Measurements from ENCODE around the gene TMCO4. TPM values are rescaled to one million over a fixed set of nuclear protein-coding genes. Genes with fewer than 3 reads are reported as not detected.
A peak's percentile ranks its signal among the peaks of the same experiment; 100 is the strongest.

TMCO4 gene
- total and polyA plus RNA-seq, 10 of the 15 experiments (the other 5 are each of a cell fraction or from before 2014, with no cell fraction given), result 2.4 to 20.8 (median 13.0) TPM

DNA sequence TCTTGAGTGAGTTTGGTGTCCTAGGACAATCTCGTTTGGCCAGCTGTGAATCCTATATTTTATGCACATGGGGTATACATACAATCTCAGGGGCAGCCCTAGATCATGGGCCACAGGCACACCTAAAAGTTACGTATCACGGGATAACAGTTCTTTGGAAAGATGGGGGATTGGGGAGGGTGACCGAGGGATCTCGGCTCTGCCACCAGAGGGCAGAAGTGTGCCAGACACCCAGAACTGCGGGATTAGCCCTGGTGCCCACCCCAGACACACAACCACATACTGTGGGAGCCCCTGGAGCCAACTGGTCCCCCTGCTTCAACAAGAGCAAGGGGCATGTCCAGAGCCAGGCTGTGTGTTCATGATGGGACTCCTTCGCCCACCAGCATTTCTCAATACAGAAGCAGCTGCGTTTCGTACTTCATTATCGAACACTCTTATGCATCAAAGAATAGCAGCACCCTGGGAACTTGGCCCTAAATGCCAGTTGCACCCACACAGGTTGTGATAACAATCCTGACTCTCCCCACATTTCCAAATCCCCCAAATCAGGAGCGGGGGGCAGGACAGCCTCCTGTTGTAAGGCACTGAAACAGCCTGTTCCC lies 37.4 kb downstream of the TMCO4 start:
- 45% methylated on average over 11 of the region's 11 CpGs for WGBS (ENCODE audit: insufficient coverage, insufficient replicate concordance, low lambda C conversion rate, missing lambda C conversion rate)
- H4K20me1 ChIP-seq (ENCODE audit: control insufficient read depth, insufficient read depth), result no peaks in the 10 kb centered on the region
- RAD21 ChIA-PET (ENCODE audit: unreplicated experiment), result interaction anchor here (0.6 to 2.1 kb wide), 3 partner anchors 49 to 110 kb away, joined by 3 to 9 read pairs (median 5); no protein-coding TSS in a partner anchor
- H3K9me3 ChIP-seq (replicated peaks; ENCODE audit: control insufficient read depth, insufficient read depth, low read length), result no peaks in the 10 kb centered on the region
- DNase-seq (ENCODE audit: low read depth, low spot score) (no peak), FAIRE-seq (peak; percentile 49), ATAC-seq (peak; percentile 81)
- H3K4me2 ChIP-seq (ENCODE audit: control insufficient read depth, insufficient read depth), result no peak overlapping the region
- no peaks in the 10 kb centered on the region for H3K36me3 ChIP-seq (ENCODE audit: control insufficient read depth in 2 of 2, insufficient read depth in 2 of 2, low read length in 1 of 2)
- no peak overlapping the region for H2AFZ ChIP-seq (ENCODE audit: control insufficient read depth, low read depth, low read length)
- CTCF ChIA-PET, result interaction anchor here (0.6 to 2.0 kb wide), 17 partner anchors 8 to 407 kb away, joined by 3 to 16 read pairs (median 5); partner anchors contain the start of gene OTUD3
- H3K79me2 ChIP-seq (ENCODE audit: control insufficient read depth, insufficient read depth, low read length), result no peaks in the 10 kb centered on the region
- intact Hi-C loops (cut with micrococcal nuclease; ENCODE audit: unreplicated experiment), result loop anchor here (1.0 to 5.0 kb wide), 2 partner anchors 49 to 100 kb away; partner anchors contain the start of gene HTR6
- POLR2A ChIA-PET, result no interaction called here
- no peak overlapping the region for H3K27ac ChIP-seq (ENCODE audit: control insufficient read depth, insufficient read depth)
- no peaks in the 10 kb centered on the region for H3K27me3 ChIP-seq (replicated peaks in 1 of 2; ENCODE audit: control insufficient read depth in 2 of 2, insufficient read depth in 2 of 2, low read length in 1 of 2)
- in situ Hi-C loops (cut with MboI), result no loop called here
- no peak overlapping the region for H3K9ac ChIP-seq (ENCODE audit: control insufficient read depth, insufficient read depth, low read length)
- SMC1A ChIA-PET (ENCODE audit: uncharacterized antibody, unreplicated experiment), result interaction anchor here (0.7 to 1.8 kb wide), 4 partner anchors 47 to 1585 kb away, joined by 3 to 9 read pairs (median 4); no protein-coding TSS in a partner anchor
- TF ChIP-seq RAD21 (IDR thresholded peaks at IDR 0.05; ENCODE audit: insufficient read depth, low read depth, low read length) (peak; percentile 55), YY1 (IDR thresholded peaks at IDR 0.05; ENCODE audit: low read depth, low read length) (peak; percentile 49; the same call in 1 of the 2 replicates), ETV6 (conservative IDR thresholded peaks at IDR 0.05 in 1 of 2, IDR thresholded peaks at IDR 0.05 in 1 of 2; ENCODE audit: borderline replicate concordance in 1 of 2, low read depth in 1 of 2) (no peak), LARP7 (IDR thresholded peaks at IDR 0.05) (no peak), ASH2L (IDR thresholded peaks at IDR 0.05; ENCODE audit: borderline replicate concordance, low read depth) (no peak), SMAD5 (IDR thresholded peaks at IDR 0.05; ENCODE audit: low read depth) (no peak), DPF2 (IDR thresholded peaks at IDR 0.05) (no peak), SP1 (IDR thresholded peaks at IDR 0.05; ENCODE audit: low read depth, low read length) (no peak), SMC3 (IDR thresholded peaks at IDR 0.05; ENCODE audit: borderline replicate concordance, low read length) (peak; percentile 49; the same call in 1 of the 2 replicates), POLR2A (IDR thresholded peaks at IDR 0.05; ENCODE audit: low read depth, low read length) (no peak), NFYA (IDR thresholded peaks at IDR 0.05; ENCODE audit: borderline replicate concordance, low read depth, low read length) (no peak), SUPT20H (IDR thresholded peaks at IDR 0.05; ENCODE audit: borderline replicate concordance, control insufficient read depth, low read depth, low read length) (no peak), NR2C1 (IDR thresholded peaks at IDR 0.05) (no peak)
- TF ChIP-seq, protein P1, sequence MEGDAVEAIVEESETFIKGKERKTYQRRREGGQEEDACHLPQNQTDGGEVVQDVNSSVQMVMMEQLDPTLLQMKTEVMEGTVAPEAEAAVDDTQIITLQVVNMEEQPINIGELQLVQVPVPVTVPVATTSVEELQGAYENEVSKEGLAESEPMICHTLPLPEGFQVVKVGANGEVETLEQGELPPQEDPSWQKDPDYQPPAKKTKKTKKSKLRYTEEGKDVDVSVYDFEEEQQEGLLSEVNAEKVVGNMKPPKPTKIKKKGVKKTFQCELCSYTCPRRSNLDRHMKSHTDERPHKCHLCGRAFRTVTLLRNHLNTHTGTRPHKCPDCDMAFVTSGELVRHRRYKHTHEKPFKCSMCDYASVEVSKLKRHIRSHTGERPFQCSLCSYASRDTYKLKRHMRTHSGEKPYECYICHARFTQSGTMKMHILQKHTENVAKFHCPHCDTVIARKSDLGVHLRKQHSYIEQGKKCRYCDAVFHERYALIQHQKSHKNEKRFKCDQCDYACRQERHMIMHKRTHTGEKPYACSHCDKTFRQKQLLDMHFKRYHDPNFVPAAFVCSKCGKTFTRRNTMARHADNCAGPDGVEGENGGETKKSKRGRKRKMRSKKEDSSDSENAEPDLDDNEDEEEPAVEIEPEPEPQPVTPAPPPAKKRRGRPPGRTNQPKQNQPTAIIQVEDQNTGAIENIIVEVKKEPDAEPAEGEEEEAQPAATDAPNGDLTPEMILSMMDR (IDR thresholded peaks at IDR 0.05 in 2 of 3, conservative IDR thresholded peaks at IDR 0.05 in 1 of 3; ENCODE audit: control insufficient read depth in 2 of 3, extremely low read depth in 1 of 3, insufficient read depth in 1 of 3, low read depth in 3 of 3, low read length in 3 of 3), result peak; percentile 63 to 84 (median 80)
- TF ChIP-seq, protein P2, sequence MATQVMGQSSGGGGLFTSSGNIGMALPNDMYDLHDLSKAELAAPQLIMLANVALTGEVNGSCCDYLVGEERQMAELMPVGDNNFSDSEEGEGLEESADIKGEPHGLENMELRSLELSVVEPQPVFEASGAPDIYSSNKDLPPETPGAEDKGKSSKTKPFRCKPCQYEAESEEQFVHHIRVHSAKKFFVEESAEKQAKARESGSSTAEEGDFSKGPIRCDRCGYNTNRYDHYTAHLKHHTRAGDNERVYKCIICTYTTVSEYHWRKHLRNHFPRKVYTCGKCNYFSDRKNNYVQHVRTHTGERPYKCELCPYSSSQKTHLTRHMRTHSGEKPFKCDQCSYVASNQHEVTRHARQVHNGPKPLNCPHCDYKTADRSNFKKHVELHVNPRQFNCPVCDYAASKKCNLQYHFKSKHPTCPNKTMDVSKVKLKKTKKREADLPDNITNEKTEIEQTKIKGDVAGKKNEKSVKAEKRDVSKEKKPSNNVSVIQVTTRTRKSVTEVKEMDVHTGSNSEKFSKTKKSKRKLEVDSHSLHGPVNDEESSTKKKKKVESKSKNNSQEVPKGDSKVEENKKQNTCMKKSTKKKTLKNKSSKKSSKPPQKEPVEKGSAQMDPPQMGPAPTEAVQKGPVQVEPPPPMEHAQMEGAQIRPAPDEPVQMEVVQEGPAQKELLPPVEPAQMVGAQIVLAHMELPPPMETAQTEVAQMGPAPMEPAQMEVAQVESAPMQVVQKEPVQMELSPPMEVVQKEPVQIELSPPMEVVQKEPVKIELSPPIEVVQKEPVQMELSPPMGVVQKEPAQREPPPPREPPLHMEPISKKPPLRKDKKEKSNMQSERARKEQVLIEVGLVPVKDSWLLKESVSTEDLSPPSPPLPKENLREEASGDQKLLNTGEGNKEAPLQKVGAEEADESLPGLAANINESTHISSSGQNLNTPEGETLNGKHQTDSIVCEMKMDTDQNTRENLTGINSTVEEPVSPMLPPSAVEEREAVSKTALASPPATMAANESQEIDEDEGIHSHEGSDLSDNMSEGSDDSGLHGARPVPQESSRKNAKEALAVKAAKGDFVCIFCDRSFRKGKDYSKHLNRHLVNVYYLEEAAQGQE (IDR thresholded peaks at IDR 0.05; ENCODE audit: low read depth, low read length), result no peak
- H3K4me1 ChIP-seq (ENCODE audit: control insufficient read depth, insufficient read depth, low read length), result peaks cover 3% of the 10 kb centered on the region
- no TSS peak for BruUV-seq (replicated peaks)
- no peak overlapping the region for H3K4me3 ChIP-seq
